Transverse colon (tissue), 4 donors: ENCODE results near the gene SAMD5. TPM values are rescaled to one million over a fixed set of nuclear protein-coding genes. Genes with fewer than 3 reads are reported as not detected.

Source experiments
- DNase-seq: peaks from one replicate; pipeline ENCODE4 v3.0.0-alpha.2; 2019
- H3K27ac ChIP-seq, 4 donors: fragments of 200-600 bp; sonication (generic); 2 replicates each; pipeline ENCODE4 v1.5.1; 2016 to 2018; ENCODE audit warnings: inconsistent platforms in 4 of 4
- H3K27me3 ChIP-seq: fragments of 200-600 bp; sonication (generic); 2 replicates; pipeline ENCODE4 v1.5.1; 2017; ENCODE audit warnings: inconsistent platforms
- H3K36me3 ChIP-seq, 4 donors: fragments of 200-600 bp; sonication (generic); 2 replicates each; pipeline ENCODE4 v1.5.1; 2017 to 2019; ENCODE audit warnings: inconsistent platforms in 4 of 4
- H3K4me1 ChIP-seq, 4 donors: fragments of 200-600 bp; sonication (generic); 2 replicates each; pipeline ENCODE4 v1.5.1; 2017 to 2020; ENCODE audit warnings: inconsistent platforms in 4 of 4
- H3K4me3 ChIP-seq, 4 donors: fragments of 200-600 bp; sonication (generic); 1 replicate in 1 of 4; 2 replicates in 3 of 4; pipeline versions ENCODE4 v1.5.1 to v1.6.1; 2017 to 2019; ENCODE audit warnings: inconsistent platforms in 4 of 4
- H3K9me3 ChIP-seq, 2 donors: fragments of 200-600 bp; sonication (generic); 2 replicates each; pipeline ENCODE4 v1.5.1; 2017 to 2019; ENCODE audit warnings: inconsistent platforms in 2 of 2
- CTCF ChIP-seq, 5 experiments: fragments of 200-600 bp in 3 of 5; fragments of 450-650 bp in 2 of 5; sonication (generic) in 3 of 5; IDR thresholded peaks; 1 replicate in 2 of 5; 2 replicates in 3 of 5; pipeline ENCODE4 v1.5.1; 2016 to 2017; ENCODE audit warnings: antibody characterized with exemption in 5 of 5, inconsistent platforms in 3 of 5, mild to moderate bottlenecking in 2 of 5, moderate library complexity in 1 of 5
- EP300 ChIP-seq: sonication (generic); formaldehyde crosslinking; IDR thresholded peaks from one replicate; pipeline ENCODE4 v1.6.1; 2017; ENCODE audit warnings: antibody characterized with exemption, low read depth
- POLR2A ChIP-seq: fragments of 450-650 bp; IDR thresholded peaks from one replicate; pipeline ENCODE4 v1.6.1; 2016; ENCODE audit warnings: antibody characterized with exemption, mild to moderate bottlenecking, moderate library complexity
- POLR2AphosphoS5 ChIP-seq, 3 donors: sonication (generic); formaldehyde crosslinking; IDR thresholded peaks; one replicate each; pipeline ENCODE4 v1.6.1; 2016; ENCODE audit warnings: antibody characterized with exemption in 3 of 3
- WGBS, 2 donors: methylation state at CpG; one replicate each; pipeline ENCODE4 v1.1.5; 2018; ENCODE audit warnings: low coverage in 1 of 2; 5-methylcytosine and 5-hydroxymethylcytosine counted together
- in situ Hi-C, 4 donors: fragments of 200-750 bp; cut with MboI; loops; one replicate each; pipeline versions ENCODE4 v1.15.0 to v1.15.1; 2017; ENCODE audit warnings: low sequenced_read_pairs in 3 of 4, low pct_ligation_motif_present in 1 of 4, low pct_unique_long_range_greater_than_20kb in 1 of 4
- intact Hi-C: fragments of 100-400 bp; cut with DNase I; formaldehyde crosslinking; loops from one replicate; pipeline ENCODE4 v1.15.1; 2023; ENCODE audit warnings: low total_unique reads
- total RNA-seq, 4 donors: library from RNA; depleted of rRNA; stranded (reverse); fragments of >200 nt; gene quantifications; one replicate each; pipeline ENCODE4 v1.1.0, GENCODE V29; 2016

The SAMD5 gene
- total RNA-seq, 4 donors from 2014 or later: 1.5 to 7.8 (median 3.7) TPM

- Histone ChIP-seq H3K4me3 (no peak overlapping the region), H3K27me3 (no peaks in the 10 kb centered on the region), H3K4me1 (peaks cover 0 to 18% (median 9%) of the 10 kb centered on the region in 4 donors), H3K9me3 (peaks cover 0 to 3% of the 10 kb centered on the region in 2 donors), H3K27ac (peak overlapping the region in 3 of 4 donors; percentile 11 to 65 (median 63)), H3K36me3 (no peaks in the 10 kb centered on the region)
- DNase-seq: no peak
- in situ Hi-C loops: no loop called here
- intact Hi-C loops: no loop called here
- TF ChIP-seq EP300: no peak
- no peak for TF ChIP-seq POLR2AphosphoS5 (IDR thresholded peaks at IDR 0.05)
- TF ChIP-seq CTCF (IDR thresholded peaks at IDR 0.05): no peak
- no peak for TF ChIP-seq POLR2A
Observed at GRCh38 chr6:147560670-147561069, 52.2 kb downstream of the SAMD5 start.

GRCh38 chr6:147561726-147562125 lies 53.2 kb downstream of the SAMD5 start:
- Histone ChIP-seq H3K36me3 (no peaks in the 10 kb centered on the region), H3K9me3 (peaks cover 0 to 3% of the 10 kb centered on the region in 2 donors), H3K4me3 (no peak overlapping the region), H3K4me1 (peaks cover 0 to 18% (median 9%) of the 10 kb centered on the region in 4 donors), H3K27me3 (no peaks in the 10 kb centered on the region), H3K27ac (no peak overlapping the region)
- TF ChIP-seq CTCF (IDR thresholded peaks at IDR 0.05): no peak
- no peak for TF ChIP-seq POLR2AphosphoS5 (IDR thresholded peaks at IDR 0.05)
- TF ChIP-seq EP300: no peak
- intact Hi-C loops (no loop called here), in situ Hi-C loops (no loop called here)
- 83 to 93% methylated on average over 2 to 6 of the region's 6 CpGs for WGBS, 2 donors
- DNase-seq: no peak

- no peak for DNase-seq
- in situ Hi-C loops: no loop called here
Observed at GRCh38 chr6:147563472-147563871, 55.0 kb downstream of the SAMD5 start.

GRCh38 chr6:147564556-147564955 lies 56.1 kb downstream of the SAMD5 start:
- H3K36me3 ChIP-seq: no peaks in the 10 kb centered on the region
- no peaks in the 10 kb centered on the region for H3K27me3 ChIP-seq
- no peaks in the 10 kb centered on the region for H3K9me3 ChIP-seq
- H3K4me1 ChIP-seq: peaks cover 0 to 12% (median 5%) of the 10 kb centered on the region in 4 donors
- no peak overlapping the region for H3K27ac ChIP-seq
- TF ChIP-seq EP300 (no peak), CTCF (IDR thresholded peaks at IDR 0.05) (no peak), POLR2AphosphoS5 (IDR thresholded peaks at IDR 0.05) (no peak), POLR2A (no peak)
- in situ Hi-C loops (no loop called here), intact Hi-C loops (no loop called here)
- 54 to 79% methylated on average over 1 of the region's 1 CpG for WGBS, 2 donors
- H3K4me3 ChIP-seq: no peak overlapping the region
- no peak for DNase-seq

More at GRCh38 chr6:147563472-147563871, 55.0 kb downstream of the SAMD5 start:
- H3K4me3 ChIP-seq: no peak overlapping the region
- TF ChIP-seq POLR2A (no peak), POLR2AphosphoS5 (IDR thresholded peaks at IDR 0.05) (no peak), EP300 (no peak), CTCF (IDR thresholded peaks at IDR 0.05) (no peak)
- no peak overlapping the region for H3K27ac ChIP-seq
- H3K9me3 ChIP-seq: no peaks in the 10 kb centered on the region
- intact Hi-C loops: no loop called here
- H3K27me3 ChIP-seq: no peaks in the 10 kb centered on the region
- H3K4me1 ChIP-seq: peaks cover 0 to 18% (median 9%) of the 10 kb centered on the region in 4 donors
- WGBS, 2 donors: 67 to 78% methylated on average over 2 of the region's 2 CpGs
- H3K36me3 ChIP-seq: no peaks in the 10 kb centered on the region
